GOT3 (cell line): ENCODE results near the gene CKB.

ENCODE experiments used
- DNase-seq: peaks from one replicate; lab custom pipeline; 2025; ENCODE audit warnings: mixed read lengths; lab: John Stamatoyannopoulos, UW

CKB gene

GRCh38 chr14:103510724-103511693, 11.6 kb downstream of the CKB start:
- DNase-seq = no peak

- no peak for DNase-seq
Observed at GRCh38 chr14:103509864-103510723, 12.5 kb downstream of the CKB start.

- DNase-seq = no peak
Observed at GRCh38 chr14:103508521-103509329, 13.9 kb downstream of the CKB start.

- no peak for DNase-seq
Observed at GRCh38 chr14:103507751-103508150, 14.9 kb downstream of the CKB start.

GRCh38 chr14:103504991-103505565, 17.6 kb downstream of the CKB start:
- DNase-seq = no peak

GRCh38 chr14:103503296-103503695, 19.3 kb downstream of the CKB start:
- DNase-seq = no peak

GRCh38 chr14:103502877-103503276, 19.8 kb downstream of the CKB start:
- no peak for DNase-seq

- no peak for DNase-seq
Observed at GRCh38 chr14:103501921-103502669, 20.5 kb downstream of the CKB start.

GRCh38 chr14:103501041-103501870, 21.4 kb downstream of the CKB start:
- no peak for DNase-seq

- DNase-seq = no peak
Observed at GRCh38 chr14:103500148-103500990, 22.3 kb downstream of the CKB start.

GRCh38 chr14:103499709-103500108, 22.9 kb downstream of the CKB start:
- no peak for DNase-seq

- DNase-seq = no peak
Observed at GRCh38 chr14:103496776-103497175, 25.9 kb downstream of the CKB start.

GRCh38 chr14:103495854-103496253, 26.8 kb downstream of the CKB start:
- no peak for DNase-seq

GRCh38 chr14:103492156-103492925, 30.3 kb downstream of the CKB start:
- DNase-seq = no peak

GRCh38 chr14:103491691-103492090, 30.9 kb downstream of the CKB start:
- DNase-seq = no peak

GRCh38 chr14:103489621-103490020, 33.0 kb downstream of the CKB start:
- DNase-seq = no peak

- DNase-seq = no peak
Observed at GRCh38 chr14:103488960-103489359, 33.7 kb downstream of the CKB start.

- DNase-seq = no peak
Observed at GRCh38 chr14:103488071-103488470, 34.6 kb downstream of the CKB start.
